GM12878 (cell line): ENCODE results near the gene MYB. TPM values are rescaled to one million over a fixed set of nuclear protein-coding genes. Genes with fewer than 3 reads are reported as not detected.

Experiments used
- ATAC-seq: fragments of 200-7000 bp; cut with Tn5 transposase; 3 replicates; pipeline ENCODE4 v1.9.1; 2020; ENCODE audit warnings: mild to moderate bottlenecking, moderate library complexity
- BruUV-seq: library from RNA; stranded (reverse); fragments of 400-500 nt; replicated peaks from 2 replicates; lab custom pipeline; 2021; lab: Mats Ljungman, UMichigan
- CTCF ChIA-PET: fragments of 300-600 bp; sonication (Branson Sonifier 250); formaldehyde crosslinking; extraction: SDS; loops from one replicate; lab custom pipeline; 2021; ENCODE audit warnings: inconsistent platforms; lab: Yijun Ruan, JAX
- POLR2A ChIA-PET: fragments of 350-600 bp; formaldehyde crosslinking; extraction: SDS; loops from one replicate; lab custom pipeline; 2021; ENCODE audit warnings: inconsistent platforms; lab: Charles Lee
- RAD21 ChIA-PET: fragments of 300-600 bp; sonication (Branson Sonifier 250); formaldehyde crosslinking; loops from one replicate; lab custom pipeline; 2023; ENCODE audit warnings: antibody characterized with exemption; ENCODE audit not compliant: unreplicated experiment; lab: Charles Lee
- SMC1A ChIA-PET: fragments of 300-600 bp; sonication (Branson Sonifier 250); formaldehyde crosslinking; loops from one replicate; lab custom pipeline; 2023; ENCODE audit not compliant: unreplicated experiment, uncharacterized antibody; lab: Charles Lee
- DNase-seq: peaks from one replicate; pipeline ENCODE4 v3.0.0-alpha.2; 2011; ENCODE audit warnings: low read depth, low spot score
- FAIRE-seq: peaks from 3 replicates; lab custom pipeline; 2011; peaks lifted over from hg19 to GRCh38; lab: Jason Lieb, UNC
- H2AFZ ChIP-seq: 2 replicates; pipeline ENCODE4 v1.6.0; 2011; ENCODE audit warnings: low read depth, low read length, control low read depth; ENCODE audit not compliant: control insufficient read depth
- H3K27ac ChIP-seq: 2 replicates; pipeline ENCODE4 v1.5.1; 2011; ENCODE audit warnings: control low read depth; ENCODE audit not compliant: control insufficient read depth, insufficient read depth
- H3K27me3 ChIP-seq, 2 experiments: replicated peaks in 1 of 2; 2 replicates each; pipeline versions ENCODE4 v1.6.0 to v1.6.1; 2011; ENCODE audit warnings: low read length in 1 of 2; ENCODE audit not compliant: control insufficient read depth in 2 of 2, insufficient read depth in 2 of 2
- H3K36me3 ChIP-seq, 2 experiments: 2 replicates each; pipeline ENCODE4 v1.5.1; 2011; ENCODE audit warnings: low read length in 1 of 2; ENCODE audit not compliant: control insufficient read depth in 2 of 2, insufficient read depth in 2 of 2
- H3K4me1 ChIP-seq: 2 replicates; pipeline ENCODE4 v1.6.1; 2011; ENCODE audit warnings: mild to moderate bottlenecking, low read length, moderate library complexity, mixed read lengths; ENCODE audit not compliant: control insufficient read depth, insufficient read depth
- H3K4me2 ChIP-seq: 2 replicates; pipeline ENCODE4 v1.6.0; 2011; ENCODE audit warnings: control low read depth; ENCODE audit not compliant: control insufficient read depth, insufficient read depth
- H3K4me3 ChIP-seq: fragments of 200-600 bp; sonication (generic); 2 replicates; pipeline ENCODE4 v1.5.1; 2016
- H3K79me2 ChIP-seq: 2 replicates; pipeline ENCODE4 v1.6.0; 2011; ENCODE audit warnings: low read length; ENCODE audit not compliant: control insufficient read depth, insufficient read depth
- H3K9ac ChIP-seq: 2 replicates; pipeline ENCODE4 v1.8.0; 2011; ENCODE audit warnings: low read length, control low read depth, mixed read lengths; ENCODE audit not compliant: control insufficient read depth, insufficient read depth
- H3K9me3 ChIP-seq: replicated peaks from 3 replicates; pipeline ENCODE4 v1.5.1; 2011; ENCODE audit warnings: mild to moderate bottlenecking, low read length; ENCODE audit not compliant: control insufficient read depth, insufficient read depth
- H4K20me1 ChIP-seq: 2 replicates; pipeline ENCODE4 v1.6.0; 2011; ENCODE audit not compliant: control insufficient read depth, insufficient read depth
- ATF7 ChIP-seq: fragments of 450-650 bp; IDR thresholded peaks from 2 replicates; pipeline ENCODE4 v1.6.1; 2016; ENCODE audit warnings: low read depth, mild to moderate bottlenecking
- BCL3 ChIP-seq: IDR thresholded peaks from 2 replicates; pipeline ENCODE4 v1.6.1; 2011; ENCODE audit warnings: borderline replicate concordance, low read depth, mild to moderate bottlenecking, moderate library complexity, low read length; ENCODE audit not compliant: insufficient read depth, poor library complexity, severe bottlenecking
- CBFB ChIP-seq: IDR thresholded peaks from 2 replicates; pipeline ENCODE4 v1.6.1; 2016; ENCODE audit warnings: antibody characterized with exemption, low read depth
- CBX3 ChIP-seq: fragments of 200-600 bp; sonication (generic); IDR thresholded peaks from 2 replicates; pipeline ENCODE4 v1.6.1; 2016; ENCODE audit warnings: low read depth, borderline replicate concordance
- CHD2 ChIP-seq: IDR thresholded peaks from 2 replicates; pipeline ENCODE4 v1.6.1; 2011; ENCODE audit warnings: low read depth, low read length, improper control_type of control experiment, borderline replicate concordance
- CHD4 ChIP-seq: fragments of 200-600 bp; sonication (generic); IDR thresholded peaks from 2 replicates; pipeline ENCODE4 v1.6.1; 2016; ENCODE audit warnings: mild to moderate bottlenecking
- EED ChIP-seq: sonication (generic); IDR thresholded peaks from 2 replicates; pipeline ENCODE4 v1.6.1; 2016; ENCODE audit warnings: antibody characterized with exemption, low read depth
- IKZF2 ChIP-seq, 2 experiments: fragments of 450-650 bp; IDR thresholded peaks; 2 replicates each; pipeline ENCODE4 v1.6.1; 2017; ENCODE audit warnings: mild to moderate bottlenecking in 2 of 2, moderate library complexity in 2 of 2
- JUNB ChIP-seq: IDR thresholded peaks from 2 replicates; pipeline ENCODE4 v1.6.1; 2016; ENCODE audit warnings: antibody characterized with exemption, mild to moderate bottlenecking
- JUND ChIP-seq: IDR thresholded peaks from 2 replicates; pipeline ENCODE4 v1.6.1; 2012; ENCODE audit warnings: low read depth, mild to moderate bottlenecking, low read length, improper control_type of control experiment, moderate library complexity
- MEF2A ChIP-seq: IDR thresholded peaks from 2 replicates; pipeline ENCODE4 v1.6.1; 2011; ENCODE audit warnings: low read depth, mild to moderate bottlenecking, low read length, moderate library complexity; ENCODE audit not compliant: insufficient read depth
- NFYA ChIP-seq: IDR thresholded peaks from 2 replicates; pipeline ENCODE4 v1.6.1; 2011; ENCODE audit warnings: low read depth, mild to moderate bottlenecking, low read length, improper control_type of control experiment, borderline replicate concordance
- NR2F1 ChIP-seq: fragments of 450-650 bp; conservative IDR thresholded peaks from 2 replicates; pipeline ENCODE4 v1.6.1; 2017; ENCODE audit warnings: mild to moderate bottlenecking
- PAX5 ChIP-seq: IDR thresholded peaks from 2 replicates; pipeline ENCODE4 v1.6.1; 2011; ENCODE audit warnings: low read depth, low read length, borderline replicate concordance
- RAD21 ChIP-seq: IDR thresholded peaks from 2 replicates; pipeline ENCODE4 v1.6.1; 2011; ENCODE audit warnings: mild to moderate bottlenecking, low read depth, low read length, moderate library complexity; ENCODE audit not compliant: insufficient read depth
- RELB ChIP-seq: fragments of 450-650 bp; IDR thresholded peaks from 2 replicates; pipeline ENCODE4 v1.6.1; 2017; ENCODE audit warnings: low read depth, mild to moderate bottlenecking, moderate library complexity
- RUNX3 ChIP-seq: IDR thresholded peaks from 2 replicates; pipeline ENCODE4 v1.6.1; 2012; ENCODE audit warnings: low read length, inconsistent platforms
- SMC3 ChIP-seq: IDR thresholded peaks from 2 replicates; pipeline ENCODE4 v1.6.1; 2011; ENCODE audit warnings: low read length, improper control_type of control experiment, borderline replicate concordance
- STAT3 ChIP-seq: IDR thresholded peaks from 2 replicates; pipeline ENCODE4 v1.6.1; 2011; ENCODE audit warnings: low read depth, low read length, improper control_type of control experiment
- TARDBP ChIP-seq: IDR thresholded peaks from 2 replicates; pipeline ENCODE4 v1.6.1; 2016; ENCODE audit warnings: borderline replicate concordance
- YY1 ChIP-seq: IDR thresholded peaks from 2 replicates; pipeline ENCODE4 v1.6.1; 2011; ENCODE audit warnings: low read depth, mild to moderate bottlenecking, low read length
- ZBED1 ChIP-seq: IDR thresholded peaks from 2 replicates; pipeline ENCODE4 v1.6.1; 2016; ENCODE audit warnings: borderline replicate concordance
- ZNF217 ChIP-seq: fragments of 450-650 bp; IDR thresholded peaks from 2 replicates; pipeline ENCODE4 v1.6.1; 2017; ENCODE audit warnings: antibody characterized with exemption, mild to moderate bottlenecking
- WGBS: methylation state at CpG from one replicate; pipeline ENCODE4 v1.1.6; 2016; ENCODE audit warnings: low lambda C conversion rate; ENCODE audit not compliant: insufficient replicate concordance, insufficient coverage; ENCODE audit errors: missing lambda C conversion rate; 5-methylcytosine and 5-hydroxymethylcytosine counted together
- in situ Hi-C: fragments of 300-500 bp; cut with MboI; formaldehyde crosslinking; loops from 9 replicates; pipeline ENCODE4 v1.14.3; 2018; ENCODE audit warnings: mixed read lengths
- intact Hi-C: fragments of 100-400 bp; cut with micrococcal nuclease; formaldehyde crosslinking; loops from one replicate; pipeline ENCODE4 v1.14.2; 2022; ENCODE audit not compliant: unreplicated experiment
- polyA plus RNA-seq, 11 experiments: library from polyadenylated mRNA; depleted of rRNA in 4 of 11; unstranded in 6 of 11; stranded (reverse) in 5 of 11; fragments of >200 nt; fragmentation: Nextera tagmentation in 4 of 11; fragmentation: Illumina TruSeq in 1 of 11; extraction: Ambion mirVana in 4 of 11; extraction: Trizol in 1 of 11; gene quantifications; 1 replicate in 1 of 11; 2 replicates in 10 of 11; pipeline versions ENCODE4 v1.2.1 to v1.2.3, GENCODE V29; 2011 to 2016; ENCODE audit warnings: inconsistent platforms in 2 of 11, missing spikeins in 2 of 11, low read depth in 1 of 11
- total RNA-seq, 4 experiments: library from RNA; depleted of rRNA in 3 of 4; stranded (reverse); fragments of >200 nt in 3 of 4; fragmentation: Illumina TruSeq in 1 of 4; extraction: Trizol in 1 of 4; gene quantifications; 2 replicates each; pipeline versions ENCODE4 v1.2.1 to v1.2.3, GENCODE V29; 2013 to 2021

The MYB gene
- total and polyA plus RNA-seq, 10 of the 15 experiments (the other 5 are each of a cell fraction or from before 2014, with no cell fraction given), result 7.0 to 29.8 (median 21.5) TPM

DNA sequence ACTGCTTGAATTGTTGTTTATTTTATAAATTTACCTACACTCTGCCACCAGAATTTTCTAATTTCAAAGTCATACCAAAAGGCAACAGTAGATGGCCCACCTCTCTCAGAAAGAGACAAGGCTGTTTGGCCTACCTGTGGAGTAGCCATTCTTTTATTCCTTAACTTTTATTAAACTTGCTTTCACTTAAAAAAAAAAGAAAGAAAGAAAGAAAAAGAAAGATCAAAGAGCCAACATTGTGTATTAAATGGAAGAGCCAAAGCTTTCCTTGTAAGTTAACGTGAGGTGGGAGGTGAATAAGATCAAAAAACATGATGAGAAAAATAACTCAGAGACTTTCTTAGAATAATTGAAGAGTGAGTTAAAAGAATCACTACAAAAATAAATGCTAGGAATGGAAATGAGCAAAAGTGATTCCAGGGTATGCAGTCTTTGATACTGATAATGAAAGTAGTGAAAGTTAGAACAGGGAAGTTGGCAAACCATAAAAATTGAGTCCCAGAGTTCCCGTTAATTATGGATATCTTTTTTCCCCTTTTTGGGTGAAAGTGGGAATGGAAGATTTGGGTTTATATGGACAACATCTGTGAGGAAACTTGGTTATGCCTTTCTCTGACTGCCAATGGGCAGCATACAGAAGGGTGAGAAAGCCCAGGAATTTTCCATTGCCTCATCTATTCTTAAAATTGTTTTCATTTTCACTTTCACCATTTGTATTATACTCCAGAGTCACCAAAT, 35.9 kb upstream of the MYB start:
- no peak for DNase-seq
- no peak overlapping the region for H3K9ac ChIP-seq
- in situ Hi-C loops, result no loop called here
- intact Hi-C loops, result loop anchor here (1.0 to 2.0 kb wide), 5 partner anchors 38 to 294 kb away; no protein-coding TSS in a partner anchor
- ChIA-PET SMC1A (interaction anchor here (0.6 to 6.8 kb wide), 37 partner anchors 9 to 295 kb away, joined by 3 to 133 read pairs (median 5); partner anchors contain the start of genes HBS1L and MYB), RAD21 (interaction anchor here (0.7 to 5.9 kb wide), 24 partner anchors 8 to 294 kb away, joined by 3 to 75 read pairs (median 7); partner anchors contain the start of gene MYB), POLR2A (interaction anchor here (0.7 to 2.6 kb wide), 9 partner anchors 30 to 177 kb away, joined by 3 to 15 read pairs (median 5); partner anchors contain the start of gene MYB), CTCF (interaction anchor here (0.6 to 7.0 kb wide), 40 partner anchors 11 to 306 kb away, joined by 3 to 149 read pairs (median 5); partner anchors contain the start of gene MYB)
- no peaks in the 10 kb centered on the region for H3K79me2 ChIP-seq
- H2AFZ ChIP-seq, result peak overlapping the region; percentile 0; the same call in 1 of the 2 replicates
- FAIRE-seq, result peak; percentile 13
- BruUV-seq, result no TSS peak
- H4K20me1 ChIP-seq, result no peaks in the 10 kb centered on the region
- no peaks in the 10 kb centered on the region for H3K9me3 ChIP-seq
- 0 out of 2 replicates have a peak overlapping the region, but pooled peaks have one; percentile 29 for H3K27ac ChIP-seq
- peak overlapping the region; percentile 59; the same call in 1 of the 2 replicates for H3K4me2 ChIP-seq
- WGBS, result 0% methylated on average over 2 of the region's 2 CpGs
- 0 out of 2 replicates have a peak overlapping the region, but pooled peaks have one; percentile 18 for H3K4me3 ChIP-seq
- H3K27me3 ChIP-seq, result no peaks in the 10 kb centered on the region
- peak; percentile 75 for ATAC-seq
- no peaks in the 10 kb centered on the region for H3K36me3 ChIP-seq
- peaks cover 40% of the 10 kb centered on the region for H3K4me1 ChIP-seq
- TF ChIP-seq ZNF217, result no peak
- no peak for TF ChIP-seq JUND
- peak; percentile 77 to 81 for TF ChIP-seq IKZF2 (IDR thresholded peaks at IDR 0.05)
- no peak for TF ChIP-seq JUNB
- peak; percentile 59; the same call in 1 of the 2 replicates for TF ChIP-seq YY1
- peak; percentile 34; the same call in 1 of the 2 replicates for TF ChIP-seq EED
- no peak for TF ChIP-seq NFYA
- peak; percentile 91 for TF ChIP-seq ATF7
- TF ChIP-seq CBFB, result no peak
- no peak for TF ChIP-seq STAT3
- TF ChIP-seq CBX3, result no peak
- TF ChIP-seq BCL3, result no peak
- TF ChIP-seq SMC3, result peak; percentile 86; the same call in 1 of the 2 replicates
- peak; percentile 75 for TF ChIP-seq RELB
- TF ChIP-seq TARDBP, result no peak
- peak; percentile 17; the same call in 1 of the 2 replicates for TF ChIP-seq RUNX3
- TF ChIP-seq ZBED1, result no peak
- TF ChIP-seq CHD4, result no peak
- TF ChIP-seq MEF2A, result 0 out of 2 replicates have a peak, but pooled peaks have one; percentile 7
- TF ChIP-seq RAD21, result peak; percentile 93
- TF ChIP-seq NR2F1, result no peak
- TF ChIP-seq CHD2, result no peak
- no peak for TF ChIP-seq PAX5
